Measurements from ENCODE around the gene OR56B4.

OR56B4 gene

DNA sequence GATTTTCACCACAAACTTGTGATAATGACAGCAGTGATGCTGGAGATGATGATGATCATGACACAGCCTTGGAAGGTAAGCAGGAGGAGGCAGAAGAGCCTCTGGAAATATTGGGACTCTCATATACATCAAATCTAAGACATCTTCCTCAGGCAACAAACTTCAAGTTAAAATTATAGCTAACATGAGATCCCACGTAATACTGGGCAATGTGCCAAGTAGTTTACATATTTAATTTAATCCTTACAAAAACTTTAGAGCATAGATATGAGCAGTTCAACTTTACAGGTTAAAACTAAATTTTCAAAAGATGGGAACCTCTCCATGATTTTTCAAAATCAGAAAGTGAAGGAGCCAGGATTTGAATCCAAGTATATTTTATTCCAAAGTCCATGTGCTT lies 43.6 kb downstream of the OR56B4 start:
- no peak for DNase-seq (ENCODE audit: low read depth in 3 of 3)

DNA sequence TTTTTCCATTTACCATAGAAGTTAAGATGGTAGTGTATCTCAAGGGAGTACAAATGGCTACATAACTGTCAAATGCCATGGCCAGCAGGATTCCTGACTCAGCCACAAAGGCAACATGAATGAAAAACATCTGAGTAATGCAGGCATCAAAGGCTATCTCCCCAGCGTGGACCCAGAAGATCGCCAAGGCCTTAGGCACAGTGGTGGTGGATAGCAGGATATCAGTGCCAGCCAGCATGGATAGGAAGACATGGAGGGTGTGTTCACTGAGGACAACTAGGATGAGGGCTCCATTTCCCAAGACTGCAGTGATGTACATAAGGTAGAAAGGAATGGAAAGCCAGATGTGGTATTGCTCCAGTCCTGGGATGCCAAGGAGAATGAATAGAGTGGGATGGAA lies 44.6 kb downstream of the OR56B4 start:
- DNase-seq (ENCODE audit: low read depth in 3 of 3), result no peak

DNA sequence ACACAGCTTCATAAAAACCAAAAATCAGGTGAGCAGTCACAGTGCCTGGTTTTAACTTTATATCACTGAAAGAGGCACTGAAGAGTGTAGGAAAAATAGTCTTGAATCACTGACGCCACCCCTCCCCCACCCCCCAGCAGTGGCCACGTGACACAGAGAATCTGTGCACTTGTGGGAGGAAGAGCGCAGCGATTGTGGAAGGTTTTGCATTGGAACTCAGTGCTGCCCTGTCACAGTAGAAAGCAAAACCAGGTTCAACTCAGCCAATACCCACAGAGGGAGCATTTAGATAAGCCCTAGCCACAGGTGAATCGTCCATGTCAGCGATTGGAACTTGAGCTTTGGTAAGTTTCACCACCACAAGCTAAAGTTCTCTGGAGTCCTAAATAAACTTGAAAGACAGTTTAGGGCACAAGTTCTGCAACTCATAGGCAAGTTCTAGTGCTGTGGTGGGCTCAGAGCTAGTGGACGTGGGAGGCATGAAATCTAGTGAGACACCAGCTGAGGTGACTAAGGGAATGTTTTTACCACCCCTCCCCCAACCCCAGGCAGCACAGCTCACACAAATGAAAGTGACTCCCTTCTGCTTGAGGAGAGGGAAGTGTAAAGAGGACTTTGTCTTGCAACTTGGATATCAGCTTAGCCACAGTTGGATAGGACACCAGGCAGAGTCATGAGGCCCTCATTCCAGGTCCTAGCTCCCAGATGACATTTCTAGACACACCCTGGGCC lies 49.3 kb downstream of the OR56B4 start:
- DNase-seq (ENCODE audit: low read depth in 3 of 3), result no peak

Measured in stimulated activated CD4-positive, alpha-beta T cell treated with anti-CD3 and anti-CD28 coated beads, TNF-alpha, amount 100 ng/mL, for 24 hours (primary cell).